Aorta (tissue), 5 donors: ENCODE measurements around the gene DYDC1. TPM values are rescaled to one million over a fixed set of nuclear protein-coding genes. Genes with fewer than 3 reads are reported as not detected.

Experiments
- ATAC-seq: fragments of 200-7000 bp; cut with Tn5 transposase; one replicate; pipeline ENCODE4 v1.9.1; 2022; ENCODE audit warnings: moderate library complexity; ENCODE audit not compliant: low FRiP score
- DNase-seq, 2 donors: peaks; one replicate each; pipeline ENCODE4 v3.0.0-alpha.2; 2020
- H3K27ac ChIP-seq, 2 donors: one replicate each; pipeline ENCODE4 v1.5.1; 2013; ENCODE audit warnings: low read length in 2 of 2, mild to moderate bottlenecking in 2 of 2, moderate library complexity in 2 of 2, control low read depth in 1 of 2, inconsistent platforms in 1 of 2, low read depth in 1 of 2
- H3K27me3 ChIP-seq, 2 donors: one replicate each; pipeline ENCODE4 v1.6.1; 2013; ENCODE audit warnings: control low read depth in 1 of 2, low read length in 1 of 2, mild to moderate bottlenecking in 1 of 2, moderate library complexity in 1 of 2; ENCODE audit not compliant: insufficient read depth in 2 of 2, control insufficient read depth in 1 of 2
- H3K36me3 ChIP-seq, 2 donors: one replicate each; pipeline ENCODE4 v1.6.1; 2013; ENCODE audit warnings: control low read depth in 1 of 2, low read length in 1 of 2, mild to moderate bottlenecking in 1 of 2; ENCODE audit not compliant: insufficient read depth in 2 of 2, control insufficient read depth in 1 of 2
- H3K4me1 ChIP-seq, 2 donors: one replicate each; pipeline ENCODE4 v1.6.1; 2013; ENCODE audit warnings: low read length in 2 of 2, control low read depth in 1 of 2, mild to moderate bottlenecking in 1 of 2, moderate library complexity in 1 of 2; ENCODE audit not compliant: insufficient read depth in 2 of 2, control insufficient read depth in 1 of 2
- H3K4me3 ChIP-seq, 2 donors: one replicate each; pipeline ENCODE4 v1.5.1; 2013; ENCODE audit warnings: low read length in 2 of 2, control low read depth in 1 of 2, mild to moderate bottlenecking in 1 of 2
- H3K9me3 ChIP-seq: one replicate; pipeline ENCODE4 v1.6.1; 2013; ENCODE audit warnings: mild to moderate bottlenecking, low read length; ENCODE audit not compliant: control insufficient read depth
- WGBS, 2 donors: extraction: QIAGEN DNeasy Blood & Tissue Kit; methylation state at CpG; one replicate each; pipeline ENCODE4 v1.1.7; 2013; 5-methylcytosine and 5-hydroxymethylcytosine counted together
- intact Hi-C, 2 donors: fragments of 100-400 bp; cut with DNase I; formaldehyde crosslinking; loops; one replicate each; pipeline versions ENCODE4 v1.14.2 to v1.15.0; 2022
- long read RNA-seq, 2 donors: library from polyadenylated mRNA; unstranded; transcript quantifications; one replicate each; pipeline ENCODE4 v2.0.0, GENCODE V29; 2020 to 2021
- polyA plus RNA-seq, 2 donors: library from polyadenylated mRNA; stranded (reverse); fragments of 200-250 nt; gene quantifications; one replicate each; pipeline ENCODE4 v1.2.3, GENCODE V29; 2013
- total RNA-seq, 2 donors: library from RNA; stranded (reverse); fragmentation: NEBNext Ultra II Directional; extraction: Animal tissue kit (Norgen Biotek cat#: 25700); gene quantifications; one replicate each; pipeline ENCODE4 v1.2.1, GENCODE V29; 2021
- donor health status: healthy with polysubstance abuse.
- donor health status: Bipolar disorder and iron deficiency.
- donor health status: DM: no; HTN: no; CAD: no.
- donor health status: DM: no; HTN: no; CAD: no.
- donor health status: DM: yes; HTN: yes; CAD: no.

The DYDC1 gene
- total RNA-seq, result not detected
- polyA plus RNA-seq, result not detected
- long read RNA-seq, donor 1, result 0 reads
- long read RNA-seq, donor 2, result 0 reads

DNA sequence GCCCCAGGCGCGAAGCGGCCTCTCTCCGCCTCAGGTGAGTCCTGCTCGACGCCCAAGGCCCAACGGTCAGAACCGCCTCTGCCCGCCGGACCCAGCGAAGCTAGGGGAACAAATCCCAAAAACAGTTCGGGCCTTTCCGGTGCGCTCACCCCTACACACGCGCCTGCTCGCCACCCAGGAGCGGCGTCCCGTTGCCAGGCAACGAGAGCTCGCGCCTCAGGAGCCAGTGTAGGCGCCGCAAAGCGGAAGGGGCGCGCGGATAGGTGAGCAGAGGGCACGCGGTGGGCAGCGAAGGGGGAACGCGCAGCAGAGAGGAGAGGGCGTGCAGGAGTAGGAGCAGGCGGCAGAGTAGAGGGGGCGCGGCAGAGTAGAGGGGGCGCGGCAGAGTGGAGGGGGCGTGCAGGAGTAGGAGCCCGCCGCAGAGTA lies at the start of gene DYDC1, which contains the start of gene DYDC2:
TSS of gene DYDC1 (minus strand) at position 193 of the 426 bp plus-strand sequence. CDS start 4,154 bp downstream, outside the sequence.
TSS of gene DYDC2 (plus strand) at position 219 of the 426 bp plus-strand sequence. CDS start 5,663 bp downstream, outside the sequence.
- Histone ChIP-seq H3K4me1 (peaks cover 0 to 2% of the 10 kb centered on the region in 2 donors), H3K27me3 (no peaks in the 10 kb centered on the region), H3K9me3 (no peaks in the 10 kb centered on the region), H3K4me3 (peak within 1 kb of the TSS in 1 of 2 donors; percentile 16), H3K36me3 (no peaks in the 10 kb centered on the region), H3K27ac (no peak within 1 kb of the TSS)
- intact Hi-C loops, result no loop called here
- peak; percentile 75 for ATAC-seq
- DNase-seq, result peak; percentile 68 to 77
- WGBS, 2 donors, result 2% methylated on average over 40 to 43 of the region's 43 CpGs

DNA sequence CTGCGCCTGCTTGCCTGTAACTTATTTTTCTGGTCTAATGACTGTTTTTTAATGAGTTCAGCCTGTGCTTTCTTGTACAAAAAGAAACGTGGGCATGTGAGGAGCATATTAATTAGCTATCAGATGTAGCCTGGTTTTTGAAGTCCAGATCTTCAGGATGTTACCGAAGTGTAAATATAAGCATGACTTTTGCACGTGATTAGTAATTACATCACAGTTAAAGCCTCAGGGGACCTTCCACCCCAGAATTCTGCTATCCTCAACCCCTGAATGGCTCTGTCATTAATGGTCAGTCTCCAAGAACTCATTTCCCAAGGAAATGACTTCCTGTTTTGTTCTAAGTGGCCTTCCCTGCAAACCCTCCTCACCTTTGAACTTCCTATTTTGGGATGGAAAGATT lies 49.6 kb upstream of the DYDC1 start:
- no peak for DNase-seq
- no peaks in the 10 kb centered on the region for H3K27me3 ChIP-seq
- H3K36me3 ChIP-seq, result no peaks in the 10 kb centered on the region
- ATAC-seq, result no peak
- no peaks in the 10 kb centered on the region for H3K9me3 ChIP-seq
- intact Hi-C loops, result no loop called here
- no peaks in the 10 kb centered on the region for H3K4me1 ChIP-seq
- H3K27ac ChIP-seq, result no peak overlapping the region
- no peak overlapping the region for H3K4me3 ChIP-seq
- 77 to 78% methylated on average over 4 of the region's 4 CpGs for WGBS, 2 donors

- intact Hi-C loops, result no loop called here
- no peaks in the 10 kb centered on the region for H3K9me3 ChIP-seq
- H3K36me3 ChIP-seq, result no peaks in the 10 kb centered on the region
- no peak for ATAC-seq
- no peaks in the 10 kb centered on the region for H3K27me3 ChIP-seq
- no peak for DNase-seq
- no peak overlapping the region for H3K4me3 ChIP-seq
- WGBS, 2 donors, result 69 to 78% methylated on average over 4 of the region's 4 CpGs
- H3K4me1 ChIP-seq, result no peaks in the 10 kb centered on the region
- H3K27ac ChIP-seq, result no peak overlapping the region
Measured at GRCh38 chr10:80405626-80406025, 49.1 kb upstream of the DYDC1 start.

GRCh38 chr10:80405035-80405434 lies 48.5 kb upstream of the DYDC1 start:
- no peak overlapping the region for H3K27ac ChIP-seq
- ATAC-seq (no peak), DNase-seq (no peak)
- H3K27me3 ChIP-seq, result no peaks in the 10 kb centered on the region
- no peaks in the 10 kb centered on the region for H3K9me3 ChIP-seq
- intact Hi-C loops, result no loop called here
- no peaks in the 10 kb centered on the region for H3K36me3 ChIP-seq
- H3K4me1 ChIP-seq, result no peaks in the 10 kb centered on the region
- H3K4me3 ChIP-seq, result no peak overlapping the region
- WGBS, 2 donors, result 91 to 92% methylated on average over 1 of the region's 1 CpG

DNA sequence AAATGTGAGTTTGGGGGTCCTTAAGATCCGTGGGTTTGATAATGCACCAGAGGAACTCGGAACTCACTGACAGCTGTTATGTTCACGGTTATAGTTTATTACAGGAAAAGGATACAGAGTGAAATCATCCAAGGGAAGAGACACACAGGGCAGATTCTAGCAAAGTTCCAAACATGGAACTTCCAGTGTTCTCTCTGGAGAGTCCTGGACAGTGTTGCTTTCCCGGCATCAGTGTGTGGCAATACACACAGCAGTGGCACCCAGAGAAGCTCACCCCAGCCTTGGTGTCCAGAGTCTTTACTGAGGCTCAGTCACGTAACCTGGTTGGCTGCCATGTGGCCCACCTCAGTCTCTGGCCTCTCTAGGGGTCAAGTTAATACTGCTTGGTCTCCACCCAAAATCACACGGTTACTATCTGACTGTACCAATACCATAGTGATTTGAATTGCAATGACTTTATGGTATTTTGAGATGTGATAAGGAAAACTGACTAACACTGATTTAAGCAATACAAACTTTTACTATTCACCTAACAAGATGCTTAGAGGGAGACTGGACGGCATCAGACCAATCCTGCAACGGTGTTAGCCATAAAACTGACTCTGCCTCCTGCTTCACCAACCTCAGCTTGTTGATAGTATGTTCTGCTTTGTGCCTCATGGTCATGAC lies 43.7 kb upstream of the DYDC1 start:
- Histone ChIP-seq H3K4me3 (no peak overlapping the region), H3K4me1 (no peaks in the 10 kb centered on the region), H3K36me3 (no peaks in the 10 kb centered on the region), H3K27me3 (no peaks in the 10 kb centered on the region), H3K9me3 (no peaks in the 10 kb centered on the region), H3K27ac (no peak overlapping the region)
- 72 to 74% methylated on average over 8 of the region's 8 CpGs for WGBS, 2 donors
- ATAC-seq, result no peak
- DNase-seq, result no peak
- intact Hi-C loops, result no loop called here

- H3K36me3 ChIP-seq, result no peaks in the 10 kb centered on the region
- H3K9me3 ChIP-seq, result no peaks in the 10 kb centered on the region
- intact Hi-C loops, result no loop called here
- no peak overlapping the region for H3K27ac ChIP-seq
- DNase-seq (no peak), ATAC-seq (no peak)
- no peak overlapping the region for H3K4me3 ChIP-seq
- H3K27me3 ChIP-seq, result no peaks in the 10 kb centered on the region
- H3K4me1 ChIP-seq, result no peaks in the 10 kb centered on the region
- WGBS, 2 donors, result 89 to 95% methylated on average over 2 of the region's 2 CpGs
Measured at GRCh38 chr10:80397014-80397413, 40.5 kb upstream of the DYDC1 start.

DNA sequence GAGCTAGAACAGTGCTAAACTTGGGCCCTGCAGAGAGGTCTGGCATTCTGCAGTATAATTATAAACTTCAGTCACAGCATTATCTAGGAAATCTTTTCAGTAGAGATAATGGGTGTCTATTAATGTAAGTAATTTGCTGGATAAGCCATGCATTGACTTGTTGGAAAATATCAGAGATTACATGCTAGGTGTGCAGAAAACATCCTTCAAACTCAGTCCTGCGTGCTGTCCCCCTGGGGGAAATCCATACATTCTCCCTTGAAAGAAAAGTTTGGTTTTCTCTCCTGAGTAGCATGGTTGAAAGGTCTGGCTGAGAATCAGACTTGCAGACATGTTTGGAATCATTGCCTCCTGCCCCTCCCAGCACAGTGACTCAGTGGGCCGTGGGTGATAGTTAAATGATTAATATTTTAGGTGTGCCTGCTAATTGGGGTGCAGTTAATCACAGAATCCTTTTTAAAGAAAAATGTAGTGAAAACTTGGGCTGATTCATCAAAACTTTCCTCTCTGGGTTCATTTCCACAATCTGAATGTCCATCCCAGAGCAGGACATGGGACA lies 37.9 kb upstream of the DYDC1 start:
- DNase-seq (no peak), ATAC-seq (no peak)
- Histone ChIP-seq H3K4me3 (no peak overlapping the region), H3K36me3 (no peaks in the 10 kb centered on the region), H3K27me3 (no peaks in the 10 kb centered on the region), H3K4me1 (no peaks in the 10 kb centered on the region), H3K9me3 (no peaks in the 10 kb centered on the region), H3K27ac (no peak overlapping the region)
- WGBS, 2 donors, result 54 to 82% methylated on average over 2 of the region's 2 CpGs
- intact Hi-C loops, result no loop called here

GRCh38 chr10:80392250-80392649 lies 35.7 kb upstream of the DYDC1 start:
- H3K36me3 ChIP-seq, result no peaks in the 10 kb centered on the region
- 86 to 91% methylated on average over 6 of the region's 6 CpGs for WGBS, 2 donors

GRCh38 chr10:80390740-80391139 lies 34.2 kb upstream of the DYDC1 start:
- Histone ChIP-seq H3K9me3 (no peaks in the 10 kb centered on the region), H3K4me1 (peaks cover 3 to 5% of the 10 kb centered on the region in 2 donors), H3K4me3 (no peak overlapping the region), H3K27ac (no peak overlapping the region), H3K27me3 (no peaks in the 10 kb centered on the region), H3K36me3 (no peaks in the 10 kb centered on the region)
- no peak for DNase-seq
- no peak for ATAC-seq
- WGBS, 2 donors, result 84 to 96% methylated on average over 9 of the region's 9 CpGs
- intact Hi-C loops, result no loop called here

More at GRCh38 chr10:80392250-80392649, 35.7 kb upstream of the DYDC1 start:
- no peaks in the 10 kb centered on the region for H3K9me3 ChIP-seq
- no peak for ATAC-seq
- no peak overlapping the region for H3K4me3 ChIP-seq
- H3K27me3 ChIP-seq, result no peaks in the 10 kb centered on the region
- H3K4me1 ChIP-seq, result peaks cover 3 to 5% of the 10 kb centered on the region in 2 donors
- intact Hi-C loops, result no loop called here
- H3K27ac ChIP-seq, result no peak overlapping the region
- no peak for DNase-seq
